DND-41 (cell line): ENCODE data around the gene PCLAF.
"Not testable (repeated sequence)": the region's sequence is repeated elsewhere in the genome, so short reads cannot be mapped to it uniquely, and the experiment has no call there.

Experiments
- ATAC-seq: fragments of 200-7000 bp; cut with Tn5 transposase; 3 replicates; pipeline ENCODE4 v1.9.1; 2021; ENCODE audit warnings: low read depth; ENCODE audit not compliant: insufficient read depth
- DNase-seq: peaks from one replicate; pipeline ENCODE4 v3.0.0-alpha.2; 2020
- H2AFZ ChIP-seq: 2 replicates; pipeline ENCODE4 v1.6.0; 2012; ENCODE audit warnings: low read depth, low read length
- H3K27ac ChIP-seq: 2 replicates; pipeline ENCODE4 v1.5.1; 2012; ENCODE audit warnings: low read length, inconsistent platforms
- H3K27me3 ChIP-seq: fragments of 200-600 bp; sonication (generic); 2 replicates; pipeline ENCODE4 v1.6.0; 2012; ENCODE audit warnings: low read length, mild to moderate bottlenecking, inconsistent platforms; ENCODE audit not compliant: insufficient read depth, poor library complexity
- H3K36me3 ChIP-seq: 2 replicates; pipeline ENCODE4 v1.5.1; 2012; ENCODE audit warnings: low read length, inconsistent platforms; ENCODE audit not compliant: insufficient read depth
- H3K4me1 ChIP-seq: 2 replicates; pipeline ENCODE4 v1.5.1; 2012; ENCODE audit warnings: mild to moderate bottlenecking, low read length; ENCODE audit not compliant: insufficient read depth
- H3K4me2 ChIP-seq: 2 replicates; pipeline ENCODE4 v1.6.0; 2012; ENCODE audit warnings: mild to moderate bottlenecking, moderate library complexity, low read length, inconsistent platforms; ENCODE audit not compliant: insufficient read depth
- H3K4me3 ChIP-seq, 2 experiments: fragments of 200-600 bp in 1 of 2; shearing (Covaris generic) in 1 of 2; 2 replicates each; pipeline ENCODE4 v1.5.1; 2012 to 2016; ENCODE audit warnings: inconsistent platforms in 2 of 2, low read length in 2 of 2, mild to moderate bottlenecking in 2 of 2, low read depth in 1 of 2, moderate library complexity in 1 of 2
- H3K79me2 ChIP-seq: 2 replicates; pipeline ENCODE4 v1.6.0; 2012; ENCODE audit warnings: low read length, inconsistent platforms; ENCODE audit not compliant: insufficient read depth
- H3K9ac ChIP-seq: 2 replicates; pipeline ENCODE4 v1.6.0; 2012; ENCODE audit warnings: low read depth, mild to moderate bottlenecking, inconsistent platforms, low read length, moderate library complexity
- H3K9me3 ChIP-seq: 2 replicates; pipeline ENCODE4 v1.5.1; 2012; ENCODE audit warnings: low read length, moderate library complexity, mild to moderate bottlenecking, inconsistent platforms; ENCODE audit not compliant: insufficient read depth, severe bottlenecking
- H4K20me1 ChIP-seq: 2 replicates; pipeline ENCODE4 v1.6.0; 2012; ENCODE audit warnings: low read length; ENCODE audit not compliant: insufficient read depth
- CTCF ChIP-seq: IDR thresholded peaks from 2 replicates; pipeline ENCODE4 v1.5.1; 2012; ENCODE audit warnings: borderline replicate concordance, low read length, moderate library complexity, mild to moderate bottlenecking; ENCODE audit not compliant: poor library complexity, severe bottlenecking; ENCODE audit errors: extremely low read depth
- EZH2 ChIP-seq: IDR thresholded peaks from 3 replicates; pipeline ENCODE4 v1.6.1; 2012; ENCODE audit warnings: borderline replicate concordance, low read depth, mild to moderate bottlenecking, moderate library complexity, low read length, inconsistent platforms; ENCODE audit not compliant: severe bottlenecking

The PCLAF gene

GRCh38 chr15:64412216-64412615 lies 31.0 kb upstream of the PCLAF start:
- no peaks in the 10 kb centered on the region for H3K4me1 ChIP-seq
- no peak overlapping the region for H3K4me2 ChIP-seq
- H3K9ac ChIP-seq = no peak overlapping the region
- H3K79me2 ChIP-seq = no peaks in the 10 kb centered on the region
- H4K20me1 ChIP-seq = no peaks in the 10 kb centered on the region
- H2AFZ ChIP-seq = no peak overlapping the region
- H3K36me3 ChIP-seq = peaks cover 25% of the 10 kb centered on the region; the same call in 1 of the 2 replicates
- no peaks in the 10 kb centered on the region for H3K27me3 ChIP-seq
- ATAC-seq = no peak
- H3K9me3 ChIP-seq = no peaks in the 10 kb centered on the region
- DNase-seq = no peak
- no peak overlapping the region for H3K4me3 ChIP-seq
- no peak overlapping the region for H3K27ac ChIP-seq
- TF ChIP-seq EZH2 (no peak), CTCF (no peak)

GRCh38 chr15:64400583-64400982 lies 19.3 kb upstream of the PCLAF start:
- no peak for ATAC-seq
- H3K9me3 ChIP-seq = no peaks in the 10 kb centered on the region
- H3K4me1 ChIP-seq = no peaks in the 10 kb centered on the region
- no peak overlapping the region for H2AFZ ChIP-seq
- no peak for DNase-seq
- H3K9ac ChIP-seq = no peak overlapping the region
- TF ChIP-seq EZH2 = no peak
- TF ChIP-seq CTCF = no peak
- H3K36me3 ChIP-seq = peaks cover 40% of the 10 kb centered on the region
- no peak overlapping the region for H3K4me3 ChIP-seq
- no peaks in the 10 kb centered on the region for H3K79me2 ChIP-seq
- no peaks in the 10 kb centered on the region for H4K20me1 ChIP-seq
- H3K27ac ChIP-seq = no peak overlapping the region
- H3K27me3 ChIP-seq = no peaks in the 10 kb centered on the region
- no peak overlapping the region for H3K4me2 ChIP-seq

- Histone ChIP-seq H3K4me1 (no peaks in the 10 kb centered on the region), H3K27me3 (no peaks in the 10 kb centered on the region), H4K20me1 (no peaks in the 10 kb centered on the region), H3K27ac (no peak overlapping the region), H3K79me2 (no peaks in the 10 kb centered on the region), H3K4me2 (no peak overlapping the region), H3K36me3 (peaks cover 46% of the 10 kb centered on the region), H3K4me3 (no peak overlapping the region), H3K9me3 (no peaks in the 10 kb centered on the region), H3K9ac (no peak overlapping the region), H2AFZ (no peak overlapping the region)
- TF ChIP-seq CTCF = no peak
- TF ChIP-seq EZH2 = no peak
- ATAC-seq (no peak), DNase-seq (no peak)
Observed at GRCh38 chr15:64398575-64398974, 17.3 kb upstream of the PCLAF start.

- DNase-seq (no peak), ATAC-seq (no peak)
- H3K4me3 ChIP-seq = no peak overlapping the region
- no peak overlapping the region for H3K9ac ChIP-seq
- H3K79me2 ChIP-seq = peaks cover 3% of the 10 kb centered on the region; the same call in 1 of the 2 replicates
- no peak overlapping the region for H2AFZ ChIP-seq
- H3K4me1 ChIP-seq = no peaks in the 10 kb centered on the region
- H3K36me3 ChIP-seq = peaks cover 43% of the 10 kb centered on the region
- TF ChIP-seq CTCF (no peak), EZH2 (no peak)
- H3K9me3 ChIP-seq = no peaks in the 10 kb centered on the region
- no peak overlapping the region for H3K27ac ChIP-seq
- H3K27me3 ChIP-seq = no peaks in the 10 kb centered on the region
- no peaks in the 10 kb centered on the region for H4K20me1 ChIP-seq
- no peak overlapping the region for H3K4me2 ChIP-seq
Observed at GRCh38 chr15:64396789-64397188, 15.5 kb upstream of the PCLAF start.

GRCh38 chr15:64392471-64392870 lies 11.2 kb upstream of the PCLAF start:
- H3K4me3 ChIP-seq, ATAC-seq, H2AFZ ChIP-seq, DNase-seq, H3K27ac ChIP-seq, H4K20me1 ChIP-seq, H3K9me3 ChIP-seq, H3K4me2 ChIP-seq, H3K27me3 ChIP-seq, H3K9ac ChIP-seq: not testable (repeated sequence)
- H3K36me3 ChIP-seq = peaks cover 20% of the 10 kb centered on the region
- H3K79me2 ChIP-seq = peaks cover 30% of the 10 kb centered on the region
- peaks cover 16% of the 10 kb centered on the region for H3K4me1 ChIP-seq
